Measurements from ENCODE around the gene ZCWPW2.

- TF ChIP-seq CTCF (IDR thresholded peaks at IDR 0.05; ENCODE audit: low read depth, low read length, poor library complexity, severe bottlenecking), result no peak
- no peak for TF ChIP-seq EZH2phosphoT487 (IDR thresholded peaks at IDR 0.05; ENCODE audit: borderline replicate concordance, low read length)
These were observed 48.8 kb upstream of the ZCWPW2 start for GRCh38 chr3:28299705-28300104.
